Measurements from ENCODE around the gene ANO7.

DNA sequence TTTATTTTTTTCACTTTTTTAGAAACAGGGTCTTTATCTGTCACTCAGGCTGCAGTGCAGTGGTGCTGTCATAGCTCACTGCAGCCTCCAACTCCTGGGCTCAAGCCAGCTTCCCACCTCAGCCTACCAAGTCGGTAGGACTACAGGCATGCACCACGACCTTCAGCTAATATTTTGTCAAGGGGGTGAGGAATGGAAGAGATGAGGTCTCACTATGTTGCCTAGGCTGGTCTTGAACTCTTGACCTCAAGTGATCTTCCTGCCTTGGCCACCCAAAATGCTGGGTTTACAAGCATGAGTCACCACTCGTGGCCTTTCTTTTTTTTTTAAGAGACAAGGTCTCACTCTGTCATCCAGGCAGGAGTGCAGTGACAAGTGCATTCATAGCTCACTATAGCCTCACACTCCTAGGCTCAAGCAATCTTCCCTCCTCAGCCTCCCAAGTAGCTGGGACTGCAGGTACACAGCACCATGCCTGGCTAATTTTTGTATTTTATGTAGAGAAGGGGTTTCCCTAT is 24.8 kb upstream of the ANO7 start:
- TF ChIP-seq, protein P1, sequence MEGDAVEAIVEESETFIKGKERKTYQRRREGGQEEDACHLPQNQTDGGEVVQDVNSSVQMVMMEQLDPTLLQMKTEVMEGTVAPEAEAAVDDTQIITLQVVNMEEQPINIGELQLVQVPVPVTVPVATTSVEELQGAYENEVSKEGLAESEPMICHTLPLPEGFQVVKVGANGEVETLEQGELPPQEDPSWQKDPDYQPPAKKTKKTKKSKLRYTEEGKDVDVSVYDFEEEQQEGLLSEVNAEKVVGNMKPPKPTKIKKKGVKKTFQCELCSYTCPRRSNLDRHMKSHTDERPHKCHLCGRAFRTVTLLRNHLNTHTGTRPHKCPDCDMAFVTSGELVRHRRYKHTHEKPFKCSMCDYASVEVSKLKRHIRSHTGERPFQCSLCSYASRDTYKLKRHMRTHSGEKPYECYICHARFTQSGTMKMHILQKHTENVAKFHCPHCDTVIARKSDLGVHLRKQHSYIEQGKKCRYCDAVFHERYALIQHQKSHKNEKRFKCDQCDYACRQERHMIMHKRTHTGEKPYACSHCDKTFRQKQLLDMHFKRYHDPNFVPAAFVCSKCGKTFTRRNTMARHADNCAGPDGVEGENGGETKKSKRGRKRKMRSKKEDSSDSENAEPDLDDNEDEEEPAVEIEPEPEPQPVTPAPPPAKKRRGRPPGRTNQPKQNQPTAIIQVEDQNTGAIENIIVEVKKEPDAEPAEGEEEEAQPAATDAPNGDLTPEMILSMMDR (IDR thresholded peaks at IDR 0.05), result no peak
- no peak for TF ChIP-seq POLR2A (IDR thresholded peaks at IDR 0.05)
- TF ChIP-seq POLR2AphosphoS5 (IDR thresholded peaks at IDR 0.05), result no peak
